WTC11 (cell line): ENCODE data around the gene VCL.

Experiments
- AFF4 ChIP-seq: sonication (generic); formaldehyde crosslinking; IDR thresholded peaks from 2 replicates; pipeline ENCODE4 v1.8.1; 2023; ENCODE audit warnings: mild to moderate bottlenecking, missing genetic modification reagents, borderline replicate concordance
- CBFB ChIP-seq: sonication (generic); formaldehyde crosslinking; IDR thresholded peaks from 2 replicates; pipeline ENCODE4 v1.8.1; 2022; ENCODE audit warnings: mild to moderate bottlenecking, low read depth, missing genetic modification reagents
- CTCF ChIP-seq: fragments of 200-600 bp; IDR thresholded peaks from 2 replicates; pipeline ENCODE4 v1.8.0; 2022; ENCODE audit warnings: antibody characterized with exemption
- ETV6 ChIP-seq: sonication (generic); formaldehyde crosslinking; IDR thresholded peaks from 2 replicates; pipeline ENCODE4 v1.8.1; 2022; ENCODE audit warnings: mild to moderate bottlenecking, missing genetic modification reagents
- NFYB ChIP-seq: sonication (generic); formaldehyde crosslinking; conservative IDR thresholded peaks from 2 replicates; pipeline ENCODE4 v1.8.0; 2022; ENCODE audit warnings: low read depth, missing genetic modification reagents
- NR2C2 ChIP-seq: sonication (generic); formaldehyde crosslinking; IDR thresholded peaks from 2 replicates; pipeline ENCODE4 v1.8.0; 2022; ENCODE audit warnings: mild to moderate bottlenecking, missing genetic modification reagents
- USF1 ChIP-seq: sonication (generic); formaldehyde crosslinking; IDR thresholded peaks from 2 replicates; pipeline ENCODE4 v1.8.0; 2022; ENCODE audit warnings: mild to moderate bottlenecking, missing genetic modification reagents
- ZNF138 ChIP-seq: sonication (generic); formaldehyde crosslinking; conservative IDR thresholded peaks from 2 replicates; pipeline ENCODE4 v1.8.1; 2022; ENCODE audit warnings: mild to moderate bottlenecking, moderate library complexity, missing genetic modification reagents
- ZNF263 ChIP-seq: sonication (generic); formaldehyde crosslinking; IDR thresholded peaks from 2 replicates; pipeline ENCODE4 v1.8.1; 2022; ENCODE audit warnings: low read depth, mild to moderate bottlenecking, moderate library complexity, missing genetic modification reagents

- TF ChIP-seq CBFB (CRISPR knock-in tag): no peak
- no peak for TF ChIP-seq AFF4
- no peak for TF ChIP-seq CTCF
- TF ChIP-seq NR2C2 (CRISPR knock-in tag): no peak
- no peak for TF ChIP-seq NFYB
- TF ChIP-seq ZNF138 (CRISPR knock-in tag): no peak
- no peak for TF ChIP-seq ETV6
- TF ChIP-seq USF1 (CRISPR knock-in tag): no peak
- no peak for TF ChIP-seq ZNF263
These were observed 140.1 kb downstream of the VCL start for GRCh38 chr10:74137992-74138391.
